Gastroesophageal sphincter (tissue), 4 donors: Measurements from ENCODE around the gene CLEC4D. TPM values are rescaled to one million over a fixed set of nuclear protein-coding genes. Genes with fewer than 3 reads are reported as not detected.
A peak's percentile ranks its signal among the peaks of the same experiment; 100 is the strongest.
"Not testable (repeated sequence)": the region's sequence is repeated elsewhere in the genome, so short reads cannot be mapped to it uniquely, and the experiment has no call there.

ENCODE experiments used
- ATAC-seq: fragments of 150-250 bp; one replicate; pipeline ENCODE4 v1.9.1; 2016; ENCODE audit warnings: mild to moderate bottlenecking, moderate library complexity
- H3K27ac ChIP-seq, 4 donors: fragments of 200-600 bp; sonication (generic) in 3 of 4; 1 replicate in 3 of 4; 2 replicates in 1 of 4; pipeline ENCODE4 v1.5.1; 2016 to 2019
- H3K27me3 ChIP-seq: fragments of 200-600 bp; sonication (generic); one replicate; pipeline ENCODE4 v1.5.1; 2019
- H3K36me3 ChIP-seq, 2 donors: fragments of 200-600 bp; sonication (generic); one replicate each; pipeline ENCODE4 v1.5.1; 2019; ENCODE audit warnings: control low read depth in 1 of 2
- H3K4me1 ChIP-seq, 3 donors: fragments of 200-600 bp; sonication (generic); 1 replicate in 2 of 3; 2 replicates in 1 of 3; pipeline ENCODE4 v1.5.1; 2016 to 2019; ENCODE audit warnings: control low read depth in 2 of 3
- H3K4me3 ChIP-seq, 2 donors: fragments of 200-600 bp; sonication (generic); one replicate each; pipeline ENCODE4 v1.5.1; 2019; ENCODE audit warnings: mild to moderate bottlenecking in 1 of 2, moderate library complexity in 1 of 2
- H3K9me3 ChIP-seq, 3 donors: fragments of 200-600 bp; sonication (generic); one replicate each; pipeline ENCODE4 v1.5.1; 2017 to 2019; ENCODE audit warnings: control low read depth in 2 of 3
- CTCF ChIP-seq, 4 experiments: fragments of 200-600 bp in 2 of 4; fragments of 450-650 bp in 2 of 4; sonication (generic) in 1 of 4; IDR thresholded peaks; one replicate each; pipeline ENCODE4 v1.5.1; 2017 to 2019; ENCODE audit warnings: antibody characterized with exemption in 4 of 4, mild to moderate bottlenecking in 2 of 4, moderate library complexity in 2 of 4
- EP300 ChIP-seq: sonication (generic); formaldehyde crosslinking; IDR thresholded peaks from one replicate; pipeline ENCODE4 v1.6.1; 2017; ENCODE audit warnings: antibody characterized with exemption, mild to moderate bottlenecking
- POLR2A ChIP-seq, 2 donors: fragments of 450-650 bp; IDR thresholded peaks; one replicate each; pipeline ENCODE4 v1.6.1; 2017; ENCODE audit warnings: antibody characterized with exemption in 2 of 2, mild to moderate bottlenecking in 2 of 2, moderate library complexity in 1 of 2
- POLR2AphosphoS5 ChIP-seq: sonication (generic); formaldehyde crosslinking; IDR thresholded peaks from one replicate; pipeline ENCODE4 v1.6.1; 2017; ENCODE audit warnings: antibody characterized with exemption
- WGBS, 2 donors: methylation state at CpG; one replicate each; pipeline ENCODE4 v1.1.5; 2018; ENCODE audit warnings: low coverage in 1 of 2; 5-methylcytosine and 5-hydroxymethylcytosine counted together
- total RNA-seq, 4 donors: library from RNA; depleted of rRNA; stranded (reverse); fragments of >200 nt; gene quantifications; one replicate each; pipeline ENCODE4 v1.1.0, GENCODE V29; 2016

CLEC4D gene
- total RNA-seq, 4 donors from 2014 or later, result 1.0 to 1.1 TPM; not detected in 2

GRCh38 chr12:8482571-8483061 is 30.7 kb upstream of the CLEC4D start:
- Histone ChIP-seq H3K4me3 (no peak overlapping the region), H3K27ac (no peak overlapping the region), H3K36me3 (no peaks in the 10 kb centered on the region), H3K9me3 (no peaks in the 10 kb centered on the region), H3K27me3 (no peaks in the 10 kb centered on the region), H3K4me1 (no peaks in the 10 kb centered on the region)
- WGBS, 2 donors, result 50% methylated on average over 1 of the region's 2 CpGs; no CpG with 5 or more reads in 1 of the 2 donors
- no peak for ATAC-seq
- no peak for TF ChIP-seq EP300
- no peak for TF ChIP-seq POLR2A (IDR thresholded peaks at IDR 0.05)
- no peak for TF ChIP-seq CTCF (IDR thresholded peaks at IDR 0.05)
- no peak for TF ChIP-seq POLR2AphosphoS5

DNA sequence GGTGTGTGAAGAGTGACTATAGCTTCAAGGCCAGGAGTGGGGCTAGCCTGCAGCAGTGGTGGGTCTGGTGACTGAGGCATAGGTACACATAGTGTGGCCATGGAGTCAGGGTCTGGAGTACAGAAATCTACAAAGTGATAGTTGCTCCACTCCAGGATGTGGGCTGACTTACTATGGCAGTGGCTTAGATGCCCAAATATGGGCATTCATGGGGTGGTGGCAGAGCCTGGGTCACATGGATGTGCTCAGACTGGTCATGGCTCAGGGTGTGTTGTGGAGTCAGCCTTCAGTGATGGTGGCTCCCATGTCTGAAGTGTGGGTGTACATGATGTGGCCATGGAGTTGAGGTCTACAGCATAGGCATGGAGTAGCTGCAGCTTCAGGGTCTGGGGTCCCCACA is 30.2 kb upstream of the CLEC4D start:
- Histone ChIP-seq H3K27ac (no peak overlapping the region), H3K4me1 (no peaks in the 10 kb centered on the region), H3K27me3 (no peaks in the 10 kb centered on the region), H3K36me3 (no peaks in the 10 kb centered on the region), H3K4me3 (no peak overlapping the region), H3K9me3 (no peaks in the 10 kb centered on the region)
- no peak for TF ChIP-seq EP300
- TF ChIP-seq POLR2AphosphoS5, result no peak
- TF ChIP-seq POLR2A (IDR thresholded peaks at IDR 0.05), result no peak
- no peak for TF ChIP-seq CTCF (IDR thresholded peaks at IDR 0.05)
- no peak for ATAC-seq

DNA sequence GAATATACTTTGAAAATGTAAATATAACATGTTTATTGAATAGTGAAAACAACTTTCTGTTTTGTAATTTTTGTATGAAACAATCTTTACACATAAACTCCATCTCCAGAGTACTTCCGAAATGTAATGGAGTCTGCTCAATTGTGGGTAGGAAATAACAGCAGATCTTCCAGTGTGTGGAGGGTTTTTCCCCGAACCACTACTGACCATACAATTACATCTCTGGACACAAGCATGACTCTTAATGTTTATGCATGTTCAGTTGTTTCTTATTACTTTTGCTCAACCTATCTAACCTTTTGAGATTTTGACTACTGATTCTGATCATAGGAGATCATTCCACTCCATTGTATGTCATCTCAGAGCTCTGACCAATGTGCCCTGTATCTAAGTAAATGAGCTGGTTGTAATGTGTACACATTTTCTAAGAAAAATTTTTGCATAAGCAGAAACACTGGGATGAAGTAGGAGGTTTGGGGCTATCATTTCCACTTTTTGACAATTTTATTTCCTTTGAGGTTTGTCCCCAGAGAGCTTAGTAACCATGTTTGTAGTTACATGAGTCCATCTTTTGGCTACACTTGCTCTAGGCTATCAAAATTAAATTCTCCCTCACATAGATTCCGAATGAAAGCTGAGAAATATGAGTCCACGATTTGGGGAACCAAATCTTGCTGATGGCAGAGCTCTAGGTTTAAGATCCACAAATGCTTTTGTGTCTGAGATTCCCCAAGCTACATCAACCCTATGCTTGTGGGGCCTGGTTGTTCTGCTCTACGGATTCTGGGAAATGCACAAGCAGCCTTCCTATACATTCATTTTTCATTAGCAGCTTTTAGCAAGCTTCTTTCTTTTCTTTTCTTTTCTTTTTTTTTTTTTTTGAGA is 21.4 kb upstream of the CLEC4D start:
- H3K36me3 ChIP-seq, result no peaks in the 10 kb centered on the region
- ATAC-seq, result no peak
- H3K4me3 ChIP-seq, result no peak overlapping the region
- no peaks in the 10 kb centered on the region for H3K9me3 ChIP-seq
- no peaks in the 10 kb centered on the region for H3K27me3 ChIP-seq
- WGBS, 2 donors, result 63 to 67% methylated on average over 5 of the region's 5 CpGs
- H3K4me1 ChIP-seq, result no peaks in the 10 kb centered on the region
- no peak overlapping the region for H3K27ac ChIP-seq
- TF ChIP-seq CTCF (IDR thresholded peaks at IDR 0.05), result no peak
- no peak for TF ChIP-seq POLR2AphosphoS5
- no peak for TF ChIP-seq POLR2A (IDR thresholded peaks at IDR 0.05)
- TF ChIP-seq EP300, result no peak

DNA sequence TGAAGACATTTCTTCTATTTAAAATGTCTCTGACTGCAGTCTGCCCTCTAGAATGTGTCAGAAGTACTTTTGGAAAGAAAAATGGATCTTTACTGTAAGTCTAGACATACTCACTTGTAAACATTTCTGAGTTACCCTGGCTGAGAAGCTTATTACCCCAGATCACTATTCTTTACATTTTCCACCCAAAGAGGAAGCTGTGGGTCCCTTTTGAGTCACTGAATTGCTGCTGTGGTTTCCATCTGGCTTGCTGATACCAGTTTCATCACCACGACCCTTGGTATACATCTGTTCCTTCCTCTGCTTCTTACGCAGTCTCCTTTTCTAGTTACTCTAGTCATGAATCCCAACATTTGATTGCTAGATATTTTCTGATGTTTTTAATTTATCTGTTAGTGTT is 20.2 kb upstream of the CLEC4D start:
- H3K4me3 ChIP-seq, result no peak overlapping the region
- ATAC-seq, result peak; percentile 43
- WGBS, 2 donors, result 50 to 88% methylated on average over 1 of the region's 2 CpGs
- H3K27me3 ChIP-seq, result no peaks in the 10 kb centered on the region
- no peaks in the 10 kb centered on the region for H3K9me3 ChIP-seq
- no peaks in the 10 kb centered on the region for H3K4me1 ChIP-seq
- H3K27ac ChIP-seq, result no peak overlapping the region
- H3K36me3 ChIP-seq, result no peaks in the 10 kb centered on the region
- no peak for TF ChIP-seq CTCF (IDR thresholded peaks at IDR 0.05)
- TF ChIP-seq POLR2A (IDR thresholded peaks at IDR 0.05), result no peak
- no peak for TF ChIP-seq POLR2AphosphoS5
- no peak for TF ChIP-seq EP300

- H3K27me3 ChIP-seq, H3K9me3 ChIP-seq, H3K36me3 ChIP-seq, H3K4me3 ChIP-seq, H3K4me1 ChIP-seq, ATAC-seq, H3K27ac ChIP-seq: not testable (repeated sequence)
- WGBS, 2 donors, result no CpG with 5 or more reads among the region's 4 CpGs
These were observed 17.6 kb upstream of the CLEC4D start for GRCh38 chr12:8495671-8496070.

DNA sequence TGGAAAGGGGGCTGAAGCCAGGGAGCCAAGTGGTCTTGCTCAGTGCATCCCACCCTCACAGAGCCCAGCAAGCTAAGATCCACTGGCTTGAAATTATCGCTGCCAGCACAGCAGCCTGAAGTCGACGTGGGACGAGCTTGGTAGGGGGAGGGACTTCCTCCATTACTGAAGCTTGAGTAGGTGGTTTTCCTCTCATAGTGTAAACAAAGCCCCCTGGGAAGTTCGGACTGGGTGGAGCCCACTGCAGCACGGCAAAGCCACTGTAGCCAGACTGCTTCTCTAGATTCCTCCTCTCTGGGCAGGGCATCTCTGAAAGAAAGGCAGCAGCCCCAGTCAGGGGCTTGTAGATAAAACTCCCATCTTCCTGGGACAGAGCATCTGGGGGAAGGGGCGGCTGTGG is 17.2 kb upstream of the CLEC4D start:
- H3K27ac ChIP-seq, H3K36me3 ChIP-seq, H3K9me3 ChIP-seq, ATAC-seq, H3K27me3 ChIP-seq, H3K4me1 ChIP-seq, H3K4me3 ChIP-seq: not testable (repeated sequence)
- 44 to 62% methylated on average over 2 to 3 of the region's 7 CpGs for WGBS, 2 donors
